Measurements from ENCODE around the gene EIF3D. TPM values are rescaled to one million over a fixed set of nuclear protein-coding genes. Genes with fewer than 3 reads are reported as not detected.

Gene EIF3D
- total RNA-seq (2014; rRNA removed; shearing (Covaris generic)), result 249 and 285 TPM in 2 replicates

GRCh38 chr22:36528795-36529751 lies at the start of gene EIF3D:
Gene EIF3D, minus strand, starts transcription at chr22:36529166. Its CDS starts 3,045 bp downstream, at chr22:36526121.
- peak; percentile 95 for DNase-seq (ENCODE audit: low spot score)

- no peak for DNase-seq (ENCODE audit: low spot score)
These were observed 49.7 kb upstream of the EIF3D start for GRCh38 chr22:36578619-36579018.

- peak; percentile 89 for DNase-seq (ENCODE audit: low spot score)
These were observed 48.1 kb upstream of the EIF3D start for GRCh38 chr22:36577019-36577418.

GRCh38 chr22:36574728-36575127 lies 45.8 kb upstream of the EIF3D start:
- DNase-seq (ENCODE audit: low spot score), result no peak

GRCh38 chr22:36573815-36574363 lies 44.9 kb upstream of the EIF3D start:
- DNase-seq (ENCODE audit: low spot score), result no peak

GRCh38 chr22:36571991-36572390 lies 43.0 kb upstream of the EIF3D start:
- DNase-seq (ENCODE audit: low spot score), result no peak

GRCh38 chr22:36569999-36570398 lies 41.0 kb upstream of the EIF3D start:
- DNase-seq (ENCODE audit: low spot score), result no peak

GRCh38 chr22:36568846-36569245 lies 39.9 kb upstream of the EIF3D start:
- no peak for DNase-seq (ENCODE audit: low spot score)

- DNase-seq (ENCODE audit: low spot score), result no peak
These were observed 37.8 kb upstream of the EIF3D start for GRCh38 chr22:36566720-36567119.

GRCh38 chr22:36565686-36566085 lies 36.7 kb upstream of the EIF3D start:
- peak; percentile 52 for DNase-seq (ENCODE audit: low spot score)

GRCh38 chr22:36565159-36565507 lies 36.2 kb upstream of the EIF3D start:
- DNase-seq (ENCODE audit: low spot score), result no peak

- DNase-seq (ENCODE audit: low spot score), result no peak
These were observed 35.6 kb upstream of the EIF3D start for GRCh38 chr22:36564422-36565158.

GRCh38 chr22:36563898-36564297 lies 34.9 kb upstream of the EIF3D start:
- no peak for DNase-seq (ENCODE audit: low spot score)

GRCh38 chr22:36563444-36563843 lies 34.5 kb upstream of the EIF3D start:
- no peak for DNase-seq (ENCODE audit: low spot score)

- DNase-seq (ENCODE audit: low spot score), result no peak
These were observed 34.0 kb upstream of the EIF3D start for GRCh38 chr22:36563001-36563400.

GRCh38 chr22:36562261-36562835 lies 33.4 kb upstream of the EIF3D start:
- peak; percentile 51 for DNase-seq (ENCODE audit: low spot score)

GRCh38 chr22:36561291-36561811 lies 32.4 kb upstream of the EIF3D start:
- DNase-seq (ENCODE audit: low spot score), result no peak

GRCh38 chr22:36560001-36560400 lies 31.0 kb upstream of the EIF3D start:
- no peak for DNase-seq (ENCODE audit: low spot score)

GRCh38 chr22:36554098-36554497 lies 25.1 kb upstream of the EIF3D start:
- DNase-seq (ENCODE audit: low spot score), result peak; percentile 27

- no peak for DNase-seq (ENCODE audit: low spot score)
These were observed 23.3 kb upstream of the EIF3D start for GRCh38 chr22:36552289-36552688.

- no peak for DNase-seq (ENCODE audit: low spot score)
These were observed 21.9 kb upstream of the EIF3D start for GRCh38 chr22:36550701-36551495.

Measured in A172 (cell line).